Heart left ventricle (tissue), 13 donors: ENCODE data around the gene YIPF3.

Source experiments
- CTCF ChIP-seq, 12 donors: fragments of 200-600 bp; sonication (generic) in 4 of 12; IDR thresholded peaks; one replicate each; pipeline versions ENCODE4 v1.5.0 to v1.8.0; 2018 to 2022; ENCODE audit warnings: antibody characterized with exemption in 12 of 12, mild to moderate bottlenecking in 5 of 12
- POLR2A ChIP-seq, 2 donors: fragments of 450-650 bp; IDR thresholded peaks; one replicate each; pipeline ENCODE4 v1.6.1; 2017; ENCODE audit warnings: antibody characterized with exemption in 2 of 2, mild to moderate bottlenecking in 2 of 2, moderate library complexity in 2 of 2
- donor health status: ischemic (EF 13 %, LVEDD 7.1; RV severe dilation, severe dysfunction).
- donor health status: DM: no; HTN: yes; CAD: no.
- donor health status: DM: no; HTN: no; CAD: no.
- donor health status: ischemic (EF 25% LVEDD 6.9; RV normal size, moderate dysfunction).
- donor health status: ischemic (EF 25% LVEDD 5.7; RV mildly dilated, moderate dysfunction).
- donor health status: ischemic (EF 35%, LVEDD 5.7; RV mildly dilated, moderate dysfunction).
- donor health status: nonischemic (EF 11% LVEDD 7.7; RV severe dilation, severe dysfunction).
- donor health status: DM: yes; HTN: yes; CAD: no.
- donor health status: PGD.
- donor health status: ischemic (EF 29% LVEDD 5.4; RV normal size, mild dysfunction).
- donor health status: nonischemic (EF 23%, LVEDD 6.1; RV moderate dilation, normal function).

- TF ChIP-seq POLR2A (IDR thresholded peaks at IDR 0.05), result no peak
- no peak for TF ChIP-seq CTCF (IDR thresholded peaks at IDR 0.05)
These were observed 22.0 kb downstream of the YIPF3 start for GRCh38 chr6:43494766-43495165.
